Ovary (tissue), 3 donors: ENCODE results near the gene BCL2L13.

Experiments used
- CTCF ChIP-seq, 3 donors: fragments of 450-650 bp in 2 of 3; fragments of 200-600 bp in 1 of 3; IDR thresholded peaks; one replicate each; pipeline versions ENCODE4 v1.5.1 to v1.8.0; 2016 to 2022; ENCODE audit warnings: antibody characterized with exemption in 3 of 3, mild to moderate bottlenecking in 1 of 3
- EP300 ChIP-seq: sonication (generic); formaldehyde crosslinking; IDR thresholded peaks from one replicate; pipeline ENCODE4 v1.6.1; 2017; ENCODE audit warnings: antibody characterized with exemption
- POLR2A ChIP-seq: fragments of 450-650 bp; IDR thresholded peaks from one replicate; pipeline ENCODE4 v1.6.1; 2017; ENCODE audit warnings: antibody characterized with exemption, mild to moderate bottlenecking, moderate library complexity
- donor health status: DM: no; HTN: no; CAD: no.

GRCh38 chr22:17664414-17665055 is 26.0 kb downstream of the BCL2L13 start:
- no peak for TF ChIP-seq CTCF (IDR thresholded peaks at IDR 0.05)
- no peak for TF ChIP-seq EP300
- no peak for TF ChIP-seq POLR2A
